ENCODE results near the gene DLX4.
A peak's percentile ranks its signal among the peaks of the same experiment; 100 is the strongest.

The DLX4 gene

GRCh38 chr17:49963626-49964302, 5.2 kb upstream of the DLX4 start:
- H3K79me1 ChIP-seq (ENCODE audit: low read length), result peaks cover 6% of the 10 kb centered on the region
- WGBS (ENCODE audit: extremely low coverage, insufficient coverage, insufficient read length), result no CpG with 5 or more reads among the region's 52 CpGs
- peak overlapping the region; percentile 4 for H3K4me2 ChIP-seq (ENCODE audit: low read length)
- H2BK5ac ChIP-seq (ENCODE audit: low read depth, low read length, poor library complexity), result no peak overlapping the region
- peaks cover 5% of the 10 kb centered on the region for H3K9me3 ChIP-seq (ENCODE audit: insufficient read depth, low read depth, low read length)
- H3K4me1 ChIP-seq (ENCODE audit: control insufficient read depth in 1 of 2, insufficient read depth in 2 of 2, low read length in 2 of 2), result peaks cover 15 to 16% of the 10 kb centered on the region in 2 experiments
- H3K9ac ChIP-seq (ENCODE audit: low read length), result no peak overlapping the region
- no peak overlapping the region for H3K4me3 ChIP-seq (ENCODE audit: low read depth, low read length)
- no peak overlapping the region for H4K12ac ChIP-seq (ENCODE audit: low read depth, low read length)
- H3K27ac ChIP-seq (ENCODE audit: low read depth, low read length), result no peak overlapping the region
- no peak overlapping the region for H2AFZ ChIP-seq (ENCODE audit: insufficient read depth, low read length, poor library complexity)
- no peak overlapping the region for H3K23ac ChIP-seq (ENCODE audit: low read length)
- H3K79me2 ChIP-seq (ENCODE audit: control insufficient read depth, insufficient read depth, low read length, poor library complexity), result no peaks in the 10 kb centered on the region
- peak; percentile 59 to 67 for DNase-seq
- H3K18ac ChIP-seq (ENCODE audit: low read length), result no peak overlapping the region
- no peaks in the 10 kb centered on the region for H3K36me3 ChIP-seq (ENCODE audit: control insufficient read depth in 1 of 2, insufficient read depth in 2 of 2, low read length in 2 of 2)
- peaks cover 53% of the 10 kb centered on the region for H3K27me3 ChIP-seq (ENCODE audit: insufficient read depth, low read length)
- H4K8ac ChIP-seq (ENCODE audit: low read depth, low read length), result no peak overlapping the region
- no peak overlapping the region for H2AK5ac ChIP-seq (ENCODE audit: low read length)
- no peak overlapping the region for H2BK12ac ChIP-seq (ENCODE audit: low read length)
- H3K4ac ChIP-seq (ENCODE audit: low read depth, low read length), result no peak overlapping the region
- no peak overlapping the region for H3K14ac ChIP-seq (ENCODE audit: low read length)
- no peak overlapping the region for H4K91ac ChIP-seq (ENCODE audit: low read depth, low read length)
- no peak overlapping the region for H2BK120ac ChIP-seq (ENCODE audit: insufficient read depth, low read length, poor library complexity)

GRCh38 chr17:49964303-49964768, 4.7 kb upstream of the DLX4 start:
- no CpG with 5 or more reads among the region's 18 CpGs for WGBS (ENCODE audit: extremely low coverage, insufficient coverage, insufficient read length)
- H3K23ac ChIP-seq (ENCODE audit: low read length), result no peak overlapping the region
- H3K79me1 ChIP-seq (ENCODE audit: low read length), result peaks cover 9% of the 10 kb centered on the region
- no peak overlapping the region for H3K18ac ChIP-seq (ENCODE audit: low read length)
- no peaks in the 10 kb centered on the region for H3K36me3 ChIP-seq (ENCODE audit: control insufficient read depth in 1 of 2, insufficient read depth in 2 of 2, low read length in 2 of 2)
- H3K79me2 ChIP-seq (ENCODE audit: control insufficient read depth, insufficient read depth, low read length, poor library complexity), result no peaks in the 10 kb centered on the region
- peaks cover 55% of the 10 kb centered on the region for H3K27me3 ChIP-seq (ENCODE audit: insufficient read depth, low read length)
- H4K8ac ChIP-seq (ENCODE audit: low read depth, low read length), result no peak overlapping the region
- peak overlapping the region; percentile 4 for H3K4me2 ChIP-seq (ENCODE audit: low read length)
- H4K91ac ChIP-seq (ENCODE audit: low read depth, low read length), result no peak overlapping the region
- H2BK12ac ChIP-seq (ENCODE audit: low read length), result no peak overlapping the region
- no peak overlapping the region for H3K4me3 ChIP-seq (ENCODE audit: low read depth, low read length)
- DNase-seq, result no peak
- peaks cover 16 to 19% of the 10 kb centered on the region in 2 experiments for H3K4me1 ChIP-seq (ENCODE audit: control insufficient read depth in 1 of 2, insufficient read depth in 2 of 2, low read length in 2 of 2)
- H3K4ac ChIP-seq (ENCODE audit: low read depth, low read length), result no peak overlapping the region
- H3K27ac ChIP-seq (ENCODE audit: low read depth, low read length), result no peak overlapping the region
- H3K9ac ChIP-seq (ENCODE audit: low read length), result no peak overlapping the region
- H3K14ac ChIP-seq (ENCODE audit: low read length), result no peak overlapping the region
- H2BK5ac ChIP-seq (ENCODE audit: low read depth, low read length, poor library complexity), result no peak overlapping the region
- H4K12ac ChIP-seq (ENCODE audit: low read depth, low read length), result no peak overlapping the region
- no peak overlapping the region for H2BK120ac ChIP-seq (ENCODE audit: insufficient read depth, low read length, poor library complexity)
- H2AFZ ChIP-seq (ENCODE audit: insufficient read depth, low read length, poor library complexity), result no peak overlapping the region
- H3K9me3 ChIP-seq (ENCODE audit: insufficient read depth, low read depth, low read length), result peaks cover 5% of the 10 kb centered on the region
- no peak overlapping the region for H2AK5ac ChIP-seq (ENCODE audit: low read length)

GRCh38 chr17:49964769-49965523, 4.0 kb upstream of the DLX4 start:
- no peak for DNase-seq
- Histone ChIP-seq H3K4ac (ENCODE audit: low read depth, low read length) (no peak overlapping the region), H3K4me1 (ENCODE audit: control insufficient read depth in 1 of 2, insufficient read depth in 2 of 2, low read length in 2 of 2) (peaks cover 19 to 22% of the 10 kb centered on the region in 2 experiments), H4K91ac (ENCODE audit: low read depth, low read length) (no peak overlapping the region), H4K8ac (ENCODE audit: low read depth, low read length) (no peak overlapping the region), H3K27me3 (ENCODE audit: insufficient read depth, low read length) (peaks cover 59% of the 10 kb centered on the region), H3K4me2 (ENCODE audit: low read length) (peak overlapping the region; percentile 21), H3K79me2 (ENCODE audit: control insufficient read depth, insufficient read depth, low read length, poor library complexity) (no peaks in the 10 kb centered on the region), H2BK120ac (ENCODE audit: insufficient read depth, low read length, poor library complexity) (no peak overlapping the region), H2BK5ac (ENCODE audit: low read depth, low read length, poor library complexity) (no peak overlapping the region), H3K27ac (ENCODE audit: low read depth, low read length) (no peak overlapping the region), H3K4me3 (ENCODE audit: low read depth, low read length) (no peak overlapping the region), H2AFZ (ENCODE audit: insufficient read depth, low read length, poor library complexity) (no peak overlapping the region), H2AK5ac (ENCODE audit: low read length) (no peak overlapping the region), H3K14ac (ENCODE audit: low read length) (no peak overlapping the region), H3K23ac (ENCODE audit: low read length) (no peak overlapping the region), H4K12ac (ENCODE audit: low read depth, low read length) (no peak overlapping the region), H3K36me3 (ENCODE audit: control insufficient read depth in 1 of 2, insufficient read depth in 2 of 2, low read length in 2 of 2) (no peaks in the 10 kb centered on the region), H3K9ac (ENCODE audit: low read length) (no peak overlapping the region), H3K9me3 (ENCODE audit: insufficient read depth, low read depth, low read length) (peaks cover 5% of the 10 kb centered on the region), H3K79me1 (ENCODE audit: low read length) (peaks cover 11% of the 10 kb centered on the region), H3K18ac (ENCODE audit: low read length) (no peak overlapping the region), H2BK12ac (ENCODE audit: low read length) (no peak overlapping the region)
- WGBS (ENCODE audit: extremely low coverage, insufficient coverage, insufficient read length), result no CpG with 5 or more reads among the region's 52 CpGs

- H2AK5ac ChIP-seq (ENCODE audit: low read length), result no peak overlapping the region
- no peaks in the 10 kb centered on the region for H3K36me3 ChIP-seq (ENCODE audit: control insufficient read depth in 1 of 2, insufficient read depth in 2 of 2, low read length in 2 of 2)
- H3K4me2 ChIP-seq (ENCODE audit: low read length), result peak overlapping the region; percentile 21
- peaks cover 9% of the 10 kb centered on the region for H3K9me3 ChIP-seq (ENCODE audit: insufficient read depth, low read depth, low read length)
- no peak overlapping the region for H4K8ac ChIP-seq (ENCODE audit: low read depth, low read length)
- no peak overlapping the region for H3K27ac ChIP-seq (ENCODE audit: low read depth, low read length)
- no peaks in the 10 kb centered on the region for H3K79me2 ChIP-seq (ENCODE audit: control insufficient read depth, insufficient read depth, low read length, poor library complexity)
- H4K91ac ChIP-seq (ENCODE audit: low read depth, low read length), result no peak overlapping the region
- H3K9ac ChIP-seq (ENCODE audit: low read length), result no peak overlapping the region
- H3K4me1 ChIP-seq (ENCODE audit: control insufficient read depth in 1 of 2, insufficient read depth in 2 of 2, low read length in 2 of 2), result peaks cover 19 to 22% of the 10 kb centered on the region in 2 experiments
- H4K12ac ChIP-seq (ENCODE audit: low read depth, low read length), result no peak overlapping the region
- no peak for DNase-seq
- no peak overlapping the region for H3K4me3 ChIP-seq (ENCODE audit: low read depth, low read length)
- H3K23ac ChIP-seq (ENCODE audit: low read length), result no peak overlapping the region
- H2AFZ ChIP-seq (ENCODE audit: insufficient read depth, low read length, poor library complexity), result no peak overlapping the region
- peaks cover 65% of the 10 kb centered on the region for H3K27me3 ChIP-seq (ENCODE audit: insufficient read depth, low read length)
- H2BK5ac ChIP-seq (ENCODE audit: low read depth, low read length, poor library complexity), result no peak overlapping the region
- no peak overlapping the region for H3K14ac ChIP-seq (ENCODE audit: low read length)
- H3K79me1 ChIP-seq (ENCODE audit: low read length), result peaks cover 11% of the 10 kb centered on the region
- no CpG with 5 or more reads among the region's 16 CpGs for WGBS (ENCODE audit: extremely low coverage, insufficient coverage, insufficient read length)
- no peak overlapping the region for H2BK120ac ChIP-seq (ENCODE audit: insufficient read depth, low read length, poor library complexity)
- no peak overlapping the region for H2BK12ac ChIP-seq (ENCODE audit: low read length)
- no peak overlapping the region for H3K18ac ChIP-seq (ENCODE audit: low read length)
- H3K4ac ChIP-seq (ENCODE audit: low read depth, low read length), result no peak overlapping the region
These were observed 3.5 kb upstream of the DLX4 start for GRCh38 chr17:49965524-49965909.

All from trophoblast cell (in vitro differentiated cells and primary cell).